ES-I3 (cell line): Measurements from ENCODE around the gene NAV3.

Experiments
- H3K36me3 ChIP-seq: 2 replicates; pipeline ENCODE4 v1.6.1; 2013; ENCODE audit warnings: mild to moderate bottlenecking, low read length, control low read depth, moderate library complexity; ENCODE audit not compliant: insufficient read depth
- H3K4me1 ChIP-seq: 2 replicates; pipeline ENCODE4 v1.6.1; 2013; ENCODE audit warnings: mild to moderate bottlenecking, control low read depth, low read length; ENCODE audit not compliant: insufficient read depth
- H3K9ac ChIP-seq: 2 replicates; pipeline ENCODE4 v1.6.1; 2013; ENCODE audit warnings: low read depth, mild to moderate bottlenecking, low read length, moderate library complexity
- H3K9me3 ChIP-seq: 2 replicates; pipeline ENCODE4 v1.6.1; 2013; ENCODE audit warnings: mild to moderate bottlenecking, low read length, moderate library complexity; ENCODE audit not compliant: control insufficient read depth, insufficient read depth

The NAV3 gene

GRCh38 chr12:77924703-77925102 is 94.0 kb downstream of the NAV3 start:
- Histone ChIP-seq H3K36me3 (no peaks in the 10 kb centered on the region), H3K9ac (no peak overlapping the region), H3K9me3 (no peaks in the 10 kb centered on the region), H3K4me1 (peaks cover 4% of the 10 kb centered on the region; the same call in 1 of the 2 replicates)

GRCh38 chr12:77925536-77926108 is 94.9 kb downstream of the NAV3 start:
- peaks cover 4% of the 10 kb centered on the region; the same call in 1 of the 2 replicates for H3K4me1 ChIP-seq

GRCh38 chr12:77928078-77928477 is 97.4 kb downstream of the NAV3 start:
- H3K4me1 ChIP-seq, result peaks cover 4% of the 10 kb centered on the region; the same call in 1 of the 2 replicates
- no peak overlapping the region for H3K9ac ChIP-seq
- H3K9me3 ChIP-seq, result no peaks in the 10 kb centered on the region
- H3K36me3 ChIP-seq, result no peaks in the 10 kb centered on the region

More at GRCh38 chr12:77925536-77926108, 94.9 kb downstream of the NAV3 start:
- Histone ChIP-seq H3K9ac (no peak overlapping the region), H3K36me3 (no peaks in the 10 kb centered on the region), H3K9me3 (no peaks in the 10 kb centered on the region)

- no peaks in the 10 kb centered on the region for H3K4me1 ChIP-seq
- H3K9me3 ChIP-seq, result no peaks in the 10 kb centered on the region
- no peaks in the 10 kb centered on the region for H3K36me3 ChIP-seq
- no peak overlapping the region for H3K9ac ChIP-seq
These were observed 101.5 kb downstream of the NAV3 start for GRCh38 chr12:77932216-77932615.

- no peaks in the 10 kb centered on the region for H3K9me3 ChIP-seq
- H3K4me1 ChIP-seq, result peaks cover 7% of the 10 kb centered on the region; the same call in 1 of the 2 replicates
- H3K36me3 ChIP-seq, result no peaks in the 10 kb centered on the region
- H3K9ac ChIP-seq, result no peak overlapping the region
These were observed 107.6 kb downstream of the NAV3 start for GRCh38 chr12:77938301-77938700.

DNA sequence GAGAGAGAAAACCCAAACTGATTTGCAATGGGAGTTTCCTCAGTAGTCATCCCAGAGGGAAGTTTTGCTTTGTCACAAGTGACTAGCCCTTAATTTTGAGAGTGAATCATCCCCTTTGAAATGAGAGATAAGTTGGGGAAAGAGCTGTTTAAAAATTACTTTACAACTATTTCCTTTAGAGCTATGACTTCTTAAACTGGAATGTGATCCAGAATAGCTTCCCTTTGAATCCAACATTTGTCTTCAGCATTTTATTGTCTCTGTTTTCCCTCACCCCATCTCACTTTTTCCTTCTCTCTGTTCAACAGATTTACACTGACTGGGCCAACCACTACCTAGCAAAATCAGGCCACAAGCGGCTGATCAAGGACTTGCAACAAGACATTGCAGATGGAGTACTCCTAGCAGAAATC is 109.3 kb downstream of the NAV3 start:
- Histone ChIP-seq H3K9me3 (no peaks in the 10 kb centered on the region), H3K36me3 (no peaks in the 10 kb centered on the region), H3K9ac (peak overlapping the region; percentile 21; the same call in 1 of the 2 replicates), H3K4me1 (peaks cover 7% of the 10 kb centered on the region; the same call in 1 of the 2 replicates)

DNA sequence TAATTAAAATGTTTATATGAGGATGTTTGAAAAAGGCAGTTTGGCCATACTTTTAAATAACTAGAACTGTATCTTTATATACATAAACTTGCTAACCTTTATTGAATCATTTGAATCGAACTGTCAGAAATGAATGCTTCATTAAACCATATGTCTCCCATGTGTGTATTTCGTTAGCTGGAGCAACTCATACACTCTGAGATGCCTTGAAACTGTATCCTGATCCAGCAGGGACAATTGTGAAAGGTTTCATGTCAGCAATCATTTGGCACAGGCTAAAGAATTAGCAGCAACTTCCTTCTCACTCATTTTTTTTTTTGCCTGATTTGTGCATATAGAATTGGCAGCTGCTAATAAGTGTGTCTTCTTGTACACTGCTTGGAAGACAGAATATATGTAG is 109.9 kb downstream of the NAV3 start:
- H3K9ac ChIP-seq, result peak overlapping the region; percentile 21; the same call in 1 of the 2 replicates
- H3K9me3 ChIP-seq, result no peaks in the 10 kb centered on the region
- H3K4me1 ChIP-seq, result peaks cover 7% of the 10 kb centered on the region; the same call in 1 of the 2 replicates
- no peaks in the 10 kb centered on the region for H3K36me3 ChIP-seq

- no peak overlapping the region for H3K9ac ChIP-seq
- H3K9me3 ChIP-seq, result no peaks in the 10 kb centered on the region
- peaks cover 7% of the 10 kb centered on the region; the same call in 1 of the 2 replicates for H3K4me1 ChIP-seq
- no peaks in the 10 kb centered on the region for H3K36me3 ChIP-seq
These were observed 110.7 kb downstream of the NAV3 start for GRCh38 chr12:77941401-77941800.

DNA sequence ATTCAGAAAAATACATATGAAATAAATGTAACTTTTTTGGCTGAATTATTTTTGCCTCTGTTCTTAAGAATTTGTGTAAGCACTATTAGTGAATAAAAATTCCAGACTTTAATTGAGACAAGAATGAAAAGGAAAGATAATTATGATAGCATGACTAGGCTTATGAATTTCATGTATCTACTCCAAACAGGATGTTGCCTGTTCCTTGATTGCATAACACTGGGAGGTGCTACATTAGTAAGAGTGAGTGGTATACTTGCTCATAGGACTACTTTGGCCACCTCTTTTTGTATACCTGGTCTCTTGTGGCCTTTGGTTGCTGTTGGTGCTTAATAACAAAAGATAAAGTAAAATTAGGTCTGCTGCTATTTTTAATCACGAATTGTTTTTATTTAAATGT is 112.8 kb downstream of the NAV3 start:
- no peaks in the 10 kb centered on the region for H3K9me3 ChIP-seq
- H3K36me3 ChIP-seq, result no peaks in the 10 kb centered on the region
- H3K9ac ChIP-seq, result no peak overlapping the region
- H3K4me1 ChIP-seq, result peaks cover 7% of the 10 kb centered on the region; the same call in 1 of the 2 replicates

DNA sequence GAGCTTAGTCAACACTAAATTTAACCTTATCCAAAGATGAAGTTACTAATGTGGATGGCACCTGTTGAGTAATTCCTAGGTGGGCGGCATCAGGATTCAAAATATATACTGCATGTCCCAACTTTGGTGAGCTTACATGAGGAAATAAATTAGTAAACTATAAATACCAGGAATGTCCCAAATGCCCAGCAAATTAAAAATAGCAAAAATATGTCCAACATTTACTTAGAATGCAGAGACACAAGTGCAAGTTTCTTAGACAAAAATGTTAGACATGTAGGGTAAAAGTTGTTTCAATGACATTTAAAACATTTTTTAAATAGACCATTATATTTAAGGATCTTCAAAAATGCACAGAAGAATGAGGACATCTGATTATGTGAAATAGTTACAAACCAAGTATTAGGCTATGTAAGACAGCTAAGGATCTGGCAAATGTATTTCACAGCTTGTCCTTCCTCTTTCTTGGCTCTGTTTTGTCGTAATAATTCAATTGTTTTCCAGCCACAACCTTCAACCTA is 115.9 kb downstream of the NAV3 start:
- Histone ChIP-seq H3K9me3 (no peaks in the 10 kb centered on the region), H3K36me3 (no peaks in the 10 kb centered on the region), H3K4me1 (0 out of 2 replicates have a peak, but pooled peaks cover 4% of the 10 kb centered on the region), H3K9ac (no peak overlapping the region)

DNA sequence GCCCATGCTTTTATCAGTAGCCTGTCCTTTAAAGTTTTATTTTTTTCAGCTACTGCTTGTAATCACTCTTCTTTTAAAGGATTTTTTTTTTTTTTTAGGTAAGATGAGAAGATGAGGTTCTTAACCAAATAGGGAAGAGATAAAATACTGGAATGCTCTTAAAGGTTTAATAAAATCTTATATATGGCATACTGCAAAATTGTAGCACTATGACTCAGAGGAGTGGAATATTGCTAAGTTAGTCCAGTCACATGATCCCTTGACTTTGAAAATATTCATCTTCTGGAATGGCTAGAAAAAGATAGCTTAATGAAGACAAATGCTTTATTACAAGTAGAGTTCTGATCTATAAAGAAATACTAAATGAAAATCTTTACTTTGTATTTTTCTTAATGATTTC is 116.6 kb downstream of the NAV3 start:
- Histone ChIP-seq H3K9ac (no peak overlapping the region), H3K9me3 (no peaks in the 10 kb centered on the region), H3K4me1 (0 out of 2 replicates have a peak, but pooled peaks cover 4% of the 10 kb centered on the region), H3K36me3 (no peaks in the 10 kb centered on the region)

DNA sequence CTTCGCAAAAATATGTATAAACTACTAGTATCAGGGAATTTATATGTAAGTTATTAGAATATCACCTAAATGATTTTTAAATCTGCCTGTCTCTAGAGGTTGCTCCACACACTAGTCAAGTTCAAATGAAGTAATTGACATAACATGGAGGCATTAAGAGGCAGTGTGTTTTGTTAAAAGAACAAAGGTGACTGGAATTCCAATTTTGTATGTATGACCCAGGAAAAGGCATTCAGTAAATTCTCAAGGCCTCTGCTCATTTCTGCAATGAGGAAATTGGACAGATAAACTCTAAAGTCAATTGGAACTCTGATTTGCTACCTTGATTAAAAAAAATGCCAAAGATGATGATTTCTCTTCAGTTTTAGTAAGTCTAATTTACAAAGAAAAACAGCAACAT is 117.1 kb downstream of the NAV3 start:
- Histone ChIP-seq H3K9ac (no peak overlapping the region), H3K9me3 (no peaks in the 10 kb centered on the region), H3K36me3 (no peaks in the 10 kb centered on the region), H3K4me1 (0 out of 2 replicates have a peak, but pooled peaks cover under 1% of the 10 kb centered on the region)

DNA sequence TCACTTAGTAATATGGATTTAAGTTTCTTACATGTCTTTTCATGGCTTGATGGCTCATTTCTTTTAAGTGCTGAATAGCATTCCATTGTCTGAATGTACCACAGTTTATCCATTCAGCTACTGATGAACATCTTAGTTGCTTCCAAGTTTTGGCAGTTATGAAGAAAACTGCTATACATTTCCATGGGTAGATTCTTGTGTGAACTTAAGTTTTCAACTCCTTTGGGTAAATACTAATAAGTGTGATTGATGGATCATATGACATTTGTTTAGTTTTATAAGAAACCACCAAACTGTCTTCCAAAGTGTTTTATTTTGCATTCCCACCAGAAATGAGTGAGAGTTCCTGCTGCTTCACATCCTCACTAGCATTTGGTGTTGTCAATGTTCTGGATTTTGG is 119.2 kb downstream of the NAV3 start:
- no peaks in the 10 kb centered on the region for H3K9me3 ChIP-seq
- H3K36me3 ChIP-seq, result no peaks in the 10 kb centered on the region
- H3K4me1 ChIP-seq, result peaks cover 10% of the 10 kb centered on the region
- no peak overlapping the region for H3K9ac ChIP-seq

- Histone ChIP-seq H3K9ac (no peak overlapping the region), H3K4me1 (peaks cover 10% of the 10 kb centered on the region), H3K36me3 (no peaks in the 10 kb centered on the region), H3K9me3 (no peaks in the 10 kb centered on the region)
These were observed 123.0 kb downstream of the NAV3 start for GRCh38 chr12:77953528-77954205.

- Histone ChIP-seq H3K9ac (no peak overlapping the region), H3K4me1 (peaks cover 10% of the 10 kb centered on the region), H3K9me3 (no peaks in the 10 kb centered on the region), H3K36me3 (no peaks in the 10 kb centered on the region)
These were observed 123.5 kb downstream of the NAV3 start for GRCh38 chr12:77954206-77954555.
